NCI-H526 (cell line): ENCODE results near the gene RGS9.

Experiments used
- DNase-seq, 2 experiments: peaks; one replicate each; lab custom pipeline; 2025; lab: John Stamatoyannopoulos, UW

RGS9 gene

GRCh38 chr17:65260626-65261025, 123.5 kb downstream of the RGS9 start:
- no peak for DNase-seq

GRCh38 chr17:65261152-65261551, 124.0 kb downstream of the RGS9 start:
- DNase-seq = no peak

- no peak for DNase-seq
Measured at GRCh38 chr17:65261682-65262636, 124.8 kb downstream of the RGS9 start.

- DNase-seq = no peak
Measured at GRCh38 chr17:65265276-65265675, 128.1 kb downstream of the RGS9 start.

GRCh38 chr17:65268832-65269231, 131.7 kb downstream of the RGS9 start:
- DNase-seq = no peak

GRCh38 chr17:65270499-65271253, 133.5 kb downstream of the RGS9 start:
- DNase-seq = no peak

GRCh38 chr17:65271296-65271695, 134.1 kb downstream of the RGS9 start:
- no peak for DNase-seq
